Spinal cord (tissue), 10 donors: ENCODE data around the gene KCTD11. TPM values are rescaled to one million over a fixed set of nuclear protein-coding genes. Genes with fewer than 3 reads are reported as not detected.
"Not testable (repeated sequence)": the region's sequence is repeated elsewhere in the genome, so short reads cannot be mapped to it uniquely, and the experiment has no call there.

Source experiments
- DNase-seq, 6 donors: peaks; one replicate each; pipeline versions ENCODE4 v3.0.0 to v3.0.0-alpha.2; 2013 to 2015; ENCODE audit warnings: low spot score in 6 of 6, low read depth in 4 of 6
- H3K27ac ChIP-seq: one replicate; pipeline ENCODE4 v1.5.1; 2013; ENCODE audit warnings: low read depth, low read length, control low read depth
- H3K27me3 ChIP-seq: one replicate; pipeline ENCODE4 v1.6.1; 2013; ENCODE audit warnings: low read length; ENCODE audit not compliant: control insufficient read depth, insufficient read depth
- H3K36me3 ChIP-seq: one replicate; pipeline ENCODE4 v1.6.1; 2013; ENCODE audit warnings: low read length; ENCODE audit not compliant: control insufficient read depth, insufficient read depth
- H3K4me1 ChIP-seq: one replicate; pipeline ENCODE4 v1.6.1; 2013; ENCODE audit warnings: low read length; ENCODE audit not compliant: control insufficient read depth, insufficient read depth
- H3K4me3 ChIP-seq: one replicate; pipeline ENCODE4 v1.5.1; 2013; ENCODE audit warnings: low read depth, low read length, control low read depth
- H3K9me3 ChIP-seq: one replicate; pipeline ENCODE4 v1.6.1; 2013; ENCODE audit warnings: low read length; ENCODE audit not compliant: control insufficient read depth, insufficient read depth
- WGBS: methylation state at CpG from one replicate; pipeline ENCODE4 v1.1.5; 2013; ENCODE audit warnings: missing lambda C conversion rate; ENCODE audit not compliant: insufficient coverage; 5-methylcytosine and 5-hydroxymethylcytosine counted together
- polyA plus RNA-seq, 2 donors: library from polyadenylated mRNA; unstranded; fragments of 120-200 nt; gene quantifications; one replicate each; pipeline ENCODE4 v1.2.1, GENCODE V29; 2013; ENCODE audit not compliant: insufficient read length in 2 of 2
- total RNA-seq, 2 donors: library from RNA; depleted of rRNA in 1 of 2; stranded (reverse); fragments of 120-200 nt in 1 of 2; fragments of >200 nt in 1 of 2; gene quantifications; one replicate each; pipeline versions ENCODE4 v1.2.3 to v1.2.4, GENCODE V29; 2013 to 2014
- donor health status: healthy.

KCTD11 gene
- total and polyA plus RNA-seq, 4 donors, result 5.6 to 13.5 (median 11.5) TPM

DNA sequence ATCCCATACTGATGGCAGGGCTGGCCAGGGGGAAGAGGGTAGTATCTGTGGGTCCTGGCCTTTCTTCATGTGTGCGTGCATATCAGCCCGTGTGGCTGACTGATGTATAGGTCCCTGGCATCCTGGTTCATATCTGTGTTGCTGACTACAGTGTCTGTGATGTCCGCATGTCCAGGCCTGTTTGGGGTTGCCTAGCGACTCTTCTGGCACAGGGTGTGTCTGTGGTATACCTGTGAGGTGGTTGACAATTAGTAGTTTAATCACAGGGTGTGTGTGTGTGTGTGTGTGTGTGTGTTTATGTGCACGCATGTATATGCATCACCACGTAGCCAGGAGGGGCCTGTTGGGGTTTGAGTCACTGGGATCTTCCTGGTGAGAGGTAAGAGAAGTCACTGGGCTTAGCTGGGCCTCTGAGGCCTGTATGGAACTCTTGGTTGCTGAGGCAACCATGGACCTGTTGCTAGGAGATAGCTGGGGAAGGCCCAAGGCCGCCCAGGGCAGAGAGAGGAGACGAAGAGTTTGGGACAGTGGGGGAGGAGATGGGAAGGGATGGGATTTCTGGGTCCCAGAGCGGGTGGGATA, 2.4 kb downstream of the KCTD11 start:
- Histone ChIP-seq H3K4me3 (no peak overlapping the region), H3K4me1 (peaks cover 65% of the 10 kb centered on the region), H3K36me3 (peaks cover 5% of the 10 kb centered on the region), H3K27ac (peak overlapping the region; percentile 88), H3K27me3 (no peaks in the 10 kb centered on the region), H3K9me3 (no peaks in the 10 kb centered on the region)
- WGBS, result 43% methylated on average over 8 of the region's 9 CpGs
- peak in 3 of 6 donors; percentile 31 to 75 (median 72) for DNase-seq

DNA sequence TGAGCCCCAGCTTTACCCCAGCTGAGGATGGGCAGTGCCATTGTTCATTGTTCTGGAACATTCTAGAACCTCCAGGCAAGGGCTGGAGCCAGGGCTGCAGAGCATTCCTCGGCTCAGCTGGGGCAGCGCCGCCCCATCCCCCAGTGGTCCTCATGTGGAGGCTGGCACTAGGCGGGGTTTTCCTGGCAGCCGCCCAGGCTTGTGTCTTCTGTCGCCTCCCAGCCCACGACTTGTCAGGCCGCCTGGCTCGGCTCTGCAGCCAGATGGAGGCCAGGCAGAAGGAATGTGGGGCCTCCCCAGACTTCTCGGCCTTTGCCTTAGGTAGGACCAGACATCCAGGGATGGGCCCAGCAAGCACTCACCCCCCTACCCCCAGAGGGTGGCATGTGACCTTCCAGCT, 3.1 kb downstream of the KCTD11 start, which contains the start of gene TMEM95:
Gene TMEM95, plus strand, starts transcription at position 104 of the 400 bp plus-strand sequence. Its CDS starts 49 bp downstream, at position 153.
- H3K9me3 ChIP-seq, result no peaks in the 10 kb centered on the region
- WGBS, result 33% methylated on average over 10 of the region's 10 CpGs
- DNase-seq, result peak in 4 of 6 donors; percentile 24 to 90 (median 62)
- H3K4me1 ChIP-seq, result peaks cover 58% of the 10 kb centered on the region
- H3K27ac ChIP-seq, result peak within 1 kb of the TSS; percentile 88
- H3K36me3 ChIP-seq, result peaks cover 5% of the 10 kb centered on the region
- H3K27me3 ChIP-seq, result no peaks in the 10 kb centered on the region
- no peak within 1 kb of the TSS for H3K4me3 ChIP-seq

DNA sequence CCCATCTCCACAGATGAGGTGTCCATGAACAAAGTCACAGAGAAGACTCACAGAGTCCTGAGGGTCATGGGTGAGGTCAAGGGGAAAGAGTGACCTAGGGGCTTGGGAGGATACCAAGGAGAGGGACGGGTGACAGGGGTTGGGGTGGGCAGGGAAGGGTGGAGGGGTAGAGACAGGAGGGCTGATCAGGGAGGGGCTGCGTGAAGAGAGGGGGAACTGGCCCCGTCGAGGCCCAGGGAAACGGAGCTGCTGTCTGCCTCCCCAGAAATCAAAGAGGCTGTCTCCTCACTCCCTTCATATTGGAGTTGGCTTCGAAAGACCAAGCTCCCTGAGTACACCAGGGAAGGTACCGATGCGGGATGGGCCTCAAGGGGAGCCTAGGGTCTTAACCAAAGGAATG, 3.6 kb downstream of the KCTD11 start:
- no peak overlapping the region for H3K4me3 ChIP-seq
- peaks cover 53% of the 10 kb centered on the region for H3K4me1 ChIP-seq
- DNase-seq, result no peak
- H3K9me3 ChIP-seq, result no peaks in the 10 kb centered on the region
- no peaks in the 10 kb centered on the region for H3K27me3 ChIP-seq
- WGBS, result 90% methylated on average over 1 of the region's 8 CpGs
- peak overlapping the region; percentile 88 for H3K27ac ChIP-seq
- peaks cover 5% of the 10 kb centered on the region for H3K36me3 ChIP-seq

GRCh38 chr17:7356072-7356549, 4.1 kb downstream of the KCTD11 start:
- Histone ChIP-seq H3K9me3 (no peaks in the 10 kb centered on the region), H3K27me3 (no peaks in the 10 kb centered on the region), H3K4me3 (no peak overlapping the region), H3K27ac (peak overlapping the region; percentile 88), H3K4me1 (peaks cover 48% of the 10 kb centered on the region), H3K36me3 (peaks cover 5% of the 10 kb centered on the region)
- WGBS, result 23% methylated on average over 11 of the region's 12 CpGs
- DNase-seq, result peak in 2 of 6 donors; percentile 73 to 76

DNA sequence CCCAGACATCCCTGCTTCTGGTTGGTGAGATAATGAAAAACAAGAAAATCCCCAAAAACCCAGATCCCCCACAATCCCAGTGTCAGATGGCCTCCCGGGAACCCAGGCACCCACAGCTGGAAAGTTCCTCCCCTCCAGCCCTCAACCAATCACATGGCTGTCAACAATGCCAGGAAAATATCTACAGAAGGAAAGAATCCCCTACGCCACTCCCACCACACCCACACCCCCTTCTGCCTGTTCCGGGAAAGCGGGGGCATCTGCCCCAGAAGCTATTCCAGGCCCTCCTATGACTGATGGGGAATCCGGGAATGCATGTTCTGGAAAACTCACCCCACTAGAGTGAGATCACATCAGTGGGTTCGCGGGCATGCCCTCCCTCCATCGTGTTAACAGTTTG, 4.8 kb downstream of the KCTD11 start:
- no peak overlapping the region for H3K27ac ChIP-seq
- DNase-seq, result no peak
- 78% methylated on average over 7 of the region's 8 CpGs for WGBS

DNA sequence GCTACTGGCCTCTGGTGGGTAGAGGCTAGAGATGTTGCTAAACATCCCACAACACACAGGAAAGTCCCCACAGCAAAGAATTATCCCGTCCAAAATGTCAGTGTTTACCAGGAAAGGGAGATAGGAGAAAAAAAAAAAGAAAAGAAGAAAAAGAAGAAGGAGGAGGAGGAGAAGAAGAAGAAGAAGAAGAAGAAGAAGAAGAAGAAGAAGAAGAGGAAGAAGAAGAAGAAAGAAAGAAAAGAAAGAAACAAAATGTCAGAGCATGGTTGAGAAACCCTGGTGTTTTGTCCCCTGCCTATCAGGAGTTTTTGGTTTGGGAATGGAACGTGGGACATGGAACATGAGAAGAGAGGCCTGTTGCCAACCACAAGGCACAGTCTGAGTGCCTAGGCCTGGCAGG, 5.4 kb downstream of the KCTD11 start:
- Histone ChIP-seq H3K27me3 (no peaks in the 10 kb centered on the region), H3K27ac (no peak overlapping the region), H3K9me3 (no peaks in the 10 kb centered on the region), H3K36me3 (peaks cover 5% of the 10 kb centered on the region), H3K4me3 (no peak overlapping the region), H3K4me1 (peaks cover 41% of the 10 kb centered on the region)
- DNase-seq, result no peak
- WGBS, result 89% methylated on average over 1 of the region's 2 CpGs

More for the DNA sequence above, 4.8 kb downstream of the KCTD11 start:
- no peak overlapping the region for H3K4me3 ChIP-seq
- H3K27me3 ChIP-seq, result no peaks in the 10 kb centered on the region
- peaks cover 45% of the 10 kb centered on the region for H3K4me1 ChIP-seq
- H3K36me3 ChIP-seq, result peaks cover 5% of the 10 kb centered on the region
- no peaks in the 10 kb centered on the region for H3K9me3 ChIP-seq

GRCh38 chr17:7361906-7362305, 9.9 kb downstream of the KCTD11 start:
- Histone ChIP-seq H3K4me1 (no peaks in the 10 kb centered on the region), H3K36me3 (no peaks in the 10 kb centered on the region), H3K27ac (no peak overlapping the region), H3K27me3 (no peaks in the 10 kb centered on the region), H3K4me3 (no peak overlapping the region), H3K9me3 (no peaks in the 10 kb centered on the region)
- no peak for DNase-seq
- 50% methylated on average over 3 of the region's 3 CpGs for WGBS

GRCh38 chr17:7363311-7363710, 11.3 kb downstream of the KCTD11 start:
- H3K27me3 ChIP-seq, result no peaks in the 10 kb centered on the region
- no peaks in the 10 kb centered on the region for H3K36me3 ChIP-seq
- no peak overlapping the region for H3K27ac ChIP-seq
- no peaks in the 10 kb centered on the region for H3K9me3 ChIP-seq
- WGBS, result 95% methylated on average over 4 of the region's 6 CpGs
- no peak for DNase-seq
- no peaks in the 10 kb centered on the region for H3K4me1 ChIP-seq
- H3K4me3 ChIP-seq, result no peak overlapping the region

DNA sequence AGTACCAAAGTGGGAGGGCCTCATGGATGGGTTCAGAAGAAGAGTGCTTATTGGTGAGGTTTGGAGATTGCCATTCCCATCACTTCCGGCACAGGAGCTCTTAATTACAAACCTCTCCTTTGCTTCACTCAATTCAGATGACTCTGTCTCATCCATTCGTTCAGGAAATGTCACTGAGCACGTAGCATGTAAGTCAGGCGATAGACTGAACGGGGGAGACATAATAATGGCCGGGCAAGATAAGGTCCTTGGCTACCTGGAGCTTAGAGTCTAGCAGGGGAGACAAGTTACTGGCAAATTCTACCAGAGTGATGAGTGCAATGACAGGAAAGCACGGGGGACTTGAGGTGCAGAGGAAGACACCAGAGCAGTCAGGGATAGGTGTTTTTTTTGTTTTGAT, 14.0 kb downstream of the KCTD11 start:
- not testable (repeated sequence) for H3K4me3 ChIP-seq, H3K4me1 ChIP-seq, DNase-seq, H3K27me3 ChIP-seq, H3K36me3 ChIP-seq, H3K27ac ChIP-seq, H3K9me3 ChIP-seq
- WGBS, result no CpG with 5 or more reads among the region's 7 CpGs

DNA sequence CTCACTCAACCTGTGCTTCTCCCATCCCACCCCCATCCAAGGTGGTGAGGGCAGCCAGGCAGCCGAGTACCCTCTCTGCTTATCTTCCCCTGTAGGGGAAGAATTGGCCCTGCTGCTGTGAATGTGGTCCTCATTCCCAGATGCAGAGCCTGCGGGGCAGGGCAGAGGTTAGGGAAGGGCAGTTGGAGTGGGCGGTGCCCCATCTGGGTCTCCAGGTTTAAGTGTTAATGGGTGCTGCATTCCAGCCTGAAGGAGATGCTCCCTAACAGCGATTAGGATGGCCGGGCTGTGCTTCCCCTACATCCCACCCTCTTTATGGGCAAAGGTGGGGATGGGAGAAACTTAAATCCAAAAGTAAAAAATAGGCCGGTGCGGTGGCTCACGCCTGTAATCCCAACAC, 15.1 kb downstream of the KCTD11 start:
- 73% methylated on average over 2 of the region's 8 CpGs for WGBS
- no peak overlapping the region for H3K27ac ChIP-seq

More for the DNA sequence above, 15.1 kb downstream of the KCTD11 start:
- Histone ChIP-seq H3K4me3 (no peak overlapping the region), H3K36me3 (no peaks in the 10 kb centered on the region), H3K27me3 (peaks cover 3% of the 10 kb centered on the region), H3K9me3 (no peaks in the 10 kb centered on the region), H3K4me1 (no peaks in the 10 kb centered on the region)
- DNase-seq, result no peak
